Hippocampal formation (tissue), 2 donors: ENCODE results near the gene ELL.
"Not testable (repeated sequence)": the region's sequence is repeated elsewhere in the genome, so short reads cannot be mapped to it uniquely, and the experiment has no call there.

Source experiments
- DNase-seq, 2 donors: peaks; one replicate each; lab custom pipeline; 2025; lab: John Stamatoyannopoulos, UW

Gene ELL

DNA sequence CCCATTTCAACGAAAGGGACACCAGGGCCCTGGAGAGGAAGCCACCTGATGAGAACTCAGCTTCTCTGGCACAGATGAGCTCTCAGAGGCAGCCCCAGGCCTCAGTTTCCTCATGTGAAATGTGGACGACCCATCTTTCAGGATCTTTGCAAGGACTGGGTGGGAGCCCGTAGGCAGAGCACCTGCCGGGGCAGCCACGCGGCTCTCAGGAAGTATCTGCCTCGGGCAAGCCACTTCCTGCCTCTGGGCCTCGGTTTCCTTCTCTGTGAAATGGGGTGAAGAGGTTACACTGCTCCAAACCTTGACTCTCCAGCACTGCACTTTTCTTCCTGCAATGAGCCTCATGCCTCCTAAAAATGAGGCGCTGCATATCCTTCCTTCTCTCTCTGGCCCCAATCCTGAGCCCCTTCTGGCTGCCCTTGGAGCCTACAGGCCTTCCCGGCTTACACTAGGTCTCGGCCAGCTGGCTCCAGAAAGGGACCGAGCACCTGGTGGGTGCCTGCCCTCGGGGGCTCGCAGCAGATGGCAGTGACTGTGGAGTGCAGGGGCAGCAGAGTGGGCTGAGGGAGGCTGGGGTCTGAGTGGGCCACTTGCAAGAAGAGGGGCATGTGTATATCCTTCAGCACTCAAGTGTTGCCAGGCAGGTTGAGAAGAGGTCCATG lies 99.2 kb downstream of the ELL start:
- no peak for DNase-seq

DNA sequence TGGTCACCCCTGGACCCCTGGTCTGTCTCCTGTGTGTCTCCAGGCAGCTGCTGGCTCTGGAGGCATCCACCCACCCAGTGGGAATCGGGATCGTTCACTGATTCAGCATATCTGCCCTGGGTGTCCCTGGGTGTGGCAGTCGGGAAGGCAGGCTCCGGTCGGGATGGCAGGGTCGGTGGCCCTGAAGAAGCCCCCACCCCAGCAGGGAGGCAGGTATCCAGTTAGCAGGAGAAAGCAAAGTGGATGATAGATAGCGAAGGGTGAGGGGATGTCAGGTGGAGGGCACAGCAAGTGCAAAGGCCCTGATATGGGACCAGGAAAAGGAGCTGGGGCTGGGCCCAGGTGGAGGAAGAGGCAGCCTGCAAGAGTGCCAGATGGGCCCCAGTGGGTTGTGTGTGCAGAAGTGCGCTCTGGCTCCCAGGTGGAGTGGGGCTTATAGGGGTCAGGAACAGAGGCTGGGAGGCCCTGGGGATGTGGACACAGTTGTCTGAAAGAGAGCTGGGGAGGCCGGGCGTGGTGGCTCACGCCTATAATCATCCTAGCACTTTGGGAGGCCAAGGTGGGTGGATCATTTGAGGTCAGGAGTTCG lies 100.4 kb downstream of the ELL start:
- no peak for DNase-seq

DNA sequence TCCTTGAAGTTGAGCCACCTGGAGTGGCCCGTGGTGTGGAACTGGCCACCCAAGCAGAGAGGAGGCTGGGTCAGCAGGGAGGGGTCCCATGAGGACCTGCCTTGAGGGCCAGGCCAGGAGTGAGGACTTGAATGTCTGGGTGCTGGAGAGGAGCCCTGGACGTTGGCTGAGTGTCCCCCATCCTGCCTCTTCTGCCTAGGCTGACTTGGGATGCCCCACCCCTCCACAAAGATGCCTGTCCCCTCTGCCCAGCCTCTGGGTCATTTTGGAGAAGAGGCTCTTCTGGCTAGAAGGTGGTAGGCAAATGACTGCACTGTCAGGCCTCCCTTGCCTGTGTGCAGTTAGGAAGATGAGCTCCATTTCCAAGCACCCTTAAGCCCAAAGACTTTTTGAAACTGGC lies 100.9 kb downstream of the ELL start:
- no peak for DNase-seq

DNA sequence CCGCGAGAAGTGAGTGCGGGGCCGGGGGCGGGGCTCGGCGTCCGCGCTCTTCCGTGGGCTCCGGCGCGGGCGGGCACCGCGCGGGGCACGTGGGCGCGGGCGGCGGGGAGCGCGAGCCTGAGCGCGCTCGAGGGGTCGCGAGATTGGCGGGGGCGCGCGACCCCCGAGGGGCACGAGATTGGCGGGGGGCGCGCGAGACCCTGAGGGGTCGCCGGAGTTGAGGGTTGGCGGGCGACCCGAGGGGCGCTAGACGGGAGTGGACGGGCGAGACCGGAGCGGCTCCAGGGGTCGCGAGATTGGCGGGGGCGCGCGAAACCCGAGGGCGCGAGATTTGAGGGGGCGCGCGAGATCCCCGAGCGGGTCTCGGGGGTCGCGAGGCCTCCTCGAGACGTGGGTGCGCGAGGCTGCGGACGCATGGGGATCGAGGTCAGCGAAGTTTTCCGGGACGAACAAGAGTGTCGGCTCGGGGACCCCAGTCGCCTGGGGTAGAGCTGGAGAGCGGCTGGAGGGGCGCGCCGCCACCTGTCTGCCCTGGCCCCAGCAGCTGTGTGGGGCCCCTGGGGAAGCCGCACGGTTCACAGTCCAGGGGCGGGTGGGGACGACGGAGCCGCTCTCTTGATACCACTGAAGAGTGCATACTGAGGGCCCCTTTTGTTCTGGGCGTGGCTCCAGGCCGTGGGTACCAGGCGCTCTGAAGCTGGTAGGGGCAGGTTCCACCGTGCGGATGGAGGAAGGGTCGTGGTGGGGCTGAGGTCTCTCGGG lies 102.0 kb downstream of the ELL start:
- no peak for DNase-seq

DNA sequence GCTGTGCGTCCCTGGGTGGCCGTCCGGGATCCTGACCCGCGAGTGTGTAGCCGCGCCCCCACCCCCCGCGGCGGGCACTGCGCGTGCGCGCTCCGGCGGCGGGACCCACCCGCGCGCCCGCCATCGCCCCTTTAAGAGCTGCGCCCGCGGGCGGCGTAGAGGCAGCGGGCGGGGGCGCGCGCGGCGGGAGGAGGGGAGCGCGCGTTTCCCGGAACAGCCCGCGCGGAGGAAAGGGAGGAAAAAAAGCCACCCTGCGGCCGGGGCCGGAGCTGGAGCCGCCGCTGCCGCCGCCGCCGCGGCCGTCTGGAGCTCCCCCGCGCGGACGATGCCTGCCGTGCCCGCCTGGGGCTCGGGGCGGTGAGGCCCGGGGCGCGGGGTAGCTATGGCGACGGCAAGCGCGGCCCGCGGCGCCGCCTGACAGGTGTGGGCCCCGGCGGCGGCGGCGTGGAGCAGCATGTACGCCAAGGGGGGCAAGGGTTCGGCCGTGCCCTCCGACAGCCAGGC lies 102.6 kb downstream of the ELL start, which contains the start of gene SSBP4:
SSBP4 (plus strand) TSS at position 204 of the 504 bp plus-strand sequence; CDS start at position 455, 251 bp downstream.
- DNase-seq: peak; percentile 44 to 59

DNA sequence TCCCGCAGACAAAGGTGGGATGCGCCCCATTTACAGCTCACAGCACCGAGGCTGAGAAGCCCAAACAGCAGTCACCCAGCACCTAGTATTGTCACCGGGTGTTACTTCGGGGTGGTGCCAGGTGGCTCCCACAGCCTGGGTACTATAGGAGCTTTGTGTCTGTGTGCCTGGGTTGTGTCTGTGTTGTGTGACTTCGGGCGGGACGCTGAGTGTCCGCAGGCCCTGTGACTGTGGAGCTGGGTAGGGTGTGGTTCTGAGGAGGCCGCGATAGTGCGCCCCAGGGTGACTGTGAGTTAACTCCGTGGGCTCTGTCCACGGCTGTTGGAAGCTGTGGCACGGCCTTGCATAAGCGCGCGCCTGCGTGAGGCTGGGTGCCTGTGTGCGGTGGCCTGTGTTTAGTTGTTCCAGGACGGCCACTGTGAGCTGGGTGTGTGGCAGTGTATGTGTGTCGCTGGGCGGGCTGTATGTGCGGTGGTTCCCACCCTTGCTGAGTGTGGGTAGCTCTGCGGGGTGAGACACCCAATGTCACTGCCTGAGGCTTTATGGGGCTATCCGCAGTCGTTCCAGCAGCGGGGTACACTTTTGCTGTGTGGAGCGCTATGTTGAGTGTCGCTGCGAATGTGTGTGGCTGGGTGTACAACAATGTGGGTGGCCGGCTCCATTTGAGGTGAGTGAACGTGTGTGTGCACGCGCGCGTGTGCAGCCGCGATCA lies 103.2 kb downstream of the ELL start:
- no peak for DNase-seq

DNA sequence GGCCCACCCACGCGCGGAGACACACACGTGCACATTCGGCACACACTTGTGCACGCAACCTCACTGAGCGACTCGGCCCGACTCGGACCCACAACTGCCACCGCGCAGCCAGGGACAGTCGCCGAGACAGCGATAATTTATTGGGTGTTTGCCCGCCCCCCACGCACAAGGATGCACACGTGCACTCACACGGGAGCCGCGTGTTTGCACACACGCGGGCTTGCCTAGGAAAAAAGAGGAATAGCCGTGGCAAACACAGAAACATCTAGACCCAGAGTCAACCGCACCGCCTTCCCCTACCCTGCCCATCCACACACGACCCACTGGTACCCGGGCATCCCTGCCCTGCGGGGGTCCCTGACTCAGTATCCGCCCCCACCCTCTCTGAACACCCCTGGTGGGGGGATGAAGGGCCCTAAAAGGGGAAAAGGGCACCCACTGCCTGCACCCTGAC lies 103.8 kb downstream of the ELL start:
- no peak for DNase-seq

DNA sequence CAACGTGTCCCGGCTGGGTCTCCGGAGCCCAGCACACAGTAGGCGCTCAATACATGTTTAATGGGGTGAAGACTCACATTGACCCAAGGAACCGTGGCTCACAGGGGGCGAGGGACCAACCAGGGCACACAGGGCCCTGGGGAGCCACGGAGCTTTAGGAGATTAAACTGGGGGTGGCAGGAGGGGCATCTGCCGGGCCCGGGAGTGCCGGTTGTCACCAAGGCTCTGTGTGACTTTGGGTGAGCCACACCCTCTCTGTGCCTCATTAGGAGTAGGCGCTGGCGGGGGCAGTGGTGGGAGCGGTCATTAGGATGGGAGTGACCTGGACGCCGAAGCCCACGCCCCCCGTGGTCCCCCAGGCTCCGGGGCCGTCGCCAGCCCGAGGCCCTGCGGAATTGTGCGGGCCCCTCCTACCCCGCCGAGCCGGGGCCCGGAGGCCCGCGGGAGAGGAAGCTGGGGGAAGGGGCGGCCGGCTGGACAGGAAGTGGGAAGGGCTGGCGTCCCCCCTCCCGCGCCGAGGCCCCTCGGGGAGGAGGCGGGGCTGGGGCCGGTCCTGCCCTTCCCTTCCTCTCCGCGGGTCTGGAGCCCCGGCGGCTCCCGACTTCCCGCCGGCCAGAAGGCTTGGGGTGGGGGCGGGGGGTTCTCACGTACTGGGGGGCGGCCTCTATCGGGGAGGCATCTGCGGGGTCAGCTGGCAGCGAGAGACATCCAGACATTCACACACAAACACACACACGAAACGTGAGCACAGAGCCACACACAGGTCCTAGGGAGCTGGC lies 104.4 kb downstream of the ELL start:
- peak in 1 of 2 donors; percentile 48 for DNase-seq

DNA sequence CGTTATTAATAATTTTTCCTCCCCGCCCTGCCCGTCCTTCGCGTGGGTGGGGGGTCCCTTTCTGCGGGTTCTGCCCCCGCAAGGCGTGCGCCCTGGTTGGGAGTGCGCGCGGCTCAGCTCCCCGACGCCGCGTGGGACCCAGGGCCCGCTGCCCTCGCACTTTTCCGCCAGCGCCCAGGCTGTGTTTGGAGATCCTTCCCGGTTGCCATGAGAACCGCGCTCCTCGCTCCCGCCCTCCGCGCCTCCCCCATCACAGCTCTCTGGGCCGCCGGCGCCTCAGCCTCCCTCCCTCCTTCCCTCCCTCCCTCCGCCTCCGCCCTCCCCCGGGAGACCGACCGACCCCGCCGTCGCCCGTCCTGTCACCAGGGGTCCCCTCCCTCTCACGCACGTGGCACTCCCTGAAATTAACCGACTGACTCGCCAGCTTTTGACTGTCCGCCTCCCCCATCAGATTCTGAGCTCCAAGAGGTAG lies 105.1 kb downstream of the ELL start:
- peak; percentile 66 to 67 for DNase-seq

DNA sequence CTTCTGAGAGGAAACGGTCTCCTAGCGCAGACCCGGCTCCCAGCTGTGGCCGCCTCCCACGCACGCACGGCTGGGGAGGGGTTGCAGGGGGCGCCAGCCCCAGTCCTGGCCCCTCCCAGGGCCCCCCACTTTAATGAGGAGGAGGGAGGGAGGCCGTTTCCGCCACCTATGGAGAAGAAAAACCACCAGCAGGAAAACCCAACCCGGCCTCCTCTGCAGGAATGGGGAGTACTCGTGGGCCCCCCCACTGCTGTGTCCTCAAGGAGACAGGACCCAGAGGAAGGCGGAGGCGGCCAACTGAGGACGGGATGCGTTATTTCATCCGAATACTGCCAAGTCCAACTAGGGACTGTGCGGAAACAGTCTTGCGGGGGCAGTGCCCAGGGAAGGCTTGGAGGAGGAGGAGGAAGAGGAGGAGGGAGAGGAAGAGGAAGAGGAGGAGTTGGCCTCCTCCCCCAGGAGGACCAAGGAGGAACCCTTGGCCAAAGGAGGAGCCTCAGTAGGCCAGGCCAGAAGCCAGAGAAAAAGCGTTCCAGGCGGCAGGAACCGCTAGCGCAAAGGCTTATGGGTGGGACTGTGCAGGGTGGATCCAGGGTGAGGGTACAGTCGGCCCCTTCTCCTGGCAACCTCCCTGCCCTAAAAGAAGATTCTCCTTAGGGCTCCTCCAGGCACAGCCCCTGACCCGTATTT lies 106.5 kb downstream of the ELL start:
- no peak for DNase-seq

DNA sequence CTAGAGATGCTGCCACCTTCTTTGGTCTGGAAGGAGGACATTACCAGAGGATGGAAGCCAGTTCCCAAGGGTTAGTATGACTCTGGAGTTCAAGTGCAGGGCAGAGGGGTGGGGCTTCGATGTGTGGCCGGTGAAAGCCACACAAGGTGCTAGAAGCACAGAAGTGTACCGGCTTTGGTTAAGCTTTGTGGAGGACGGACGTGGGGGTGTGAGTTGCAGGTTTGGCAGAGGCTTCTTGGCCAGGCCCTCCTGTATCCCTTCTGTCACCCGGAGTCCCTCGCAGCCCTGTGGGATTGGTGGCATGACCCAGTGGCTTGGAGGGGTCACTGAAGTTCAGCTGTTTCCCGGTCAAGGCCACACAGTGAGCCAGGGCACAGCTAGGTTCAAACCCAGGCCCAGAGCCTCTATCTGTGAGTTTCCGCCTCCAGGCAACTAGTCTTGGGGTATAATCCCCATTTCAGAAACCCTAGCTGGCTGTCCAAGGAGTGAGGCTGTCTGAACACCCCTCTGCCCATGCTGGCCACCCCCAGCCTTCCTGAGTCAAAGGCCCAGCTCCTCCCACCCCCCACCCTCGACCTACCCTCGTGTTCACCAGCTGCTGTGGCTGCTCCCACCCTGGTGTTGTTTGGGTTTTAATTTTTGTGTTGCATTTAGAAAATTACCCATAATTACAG lies 107.2 kb downstream of the ELL start:
- no peak for DNase-seq

DNA sequence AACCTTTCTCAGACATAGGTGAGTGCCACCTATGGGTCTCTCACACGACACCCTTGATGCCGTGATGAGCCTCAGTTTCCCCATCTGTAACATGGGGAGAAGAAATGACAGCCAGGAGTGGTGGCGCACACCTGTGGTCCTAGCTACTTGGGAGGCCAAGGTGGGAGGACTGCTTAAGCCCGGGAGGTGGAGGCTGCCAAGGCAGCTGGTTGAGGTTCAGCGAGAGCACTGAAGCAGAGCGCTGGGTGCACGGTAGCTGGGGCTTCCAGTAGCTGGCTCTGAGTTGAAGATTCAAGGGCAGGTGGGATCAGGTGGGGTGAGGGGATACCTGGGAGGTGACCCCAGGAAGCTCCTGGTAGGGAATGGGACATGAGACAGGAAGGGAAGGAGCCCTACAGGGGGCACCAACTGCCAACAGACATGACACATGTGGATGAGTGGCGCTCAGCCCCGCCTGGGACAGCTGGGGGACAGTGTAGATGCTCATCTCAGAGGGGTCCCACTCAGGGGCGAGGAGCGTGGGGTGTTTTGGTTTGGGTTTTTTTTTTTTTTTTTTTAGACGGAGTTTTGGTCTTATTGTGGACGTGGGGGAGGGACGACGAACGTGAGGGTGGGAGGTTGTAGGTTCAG lies 109.1 kb downstream of the ELL start:
- no peak for DNase-seq

DNA sequence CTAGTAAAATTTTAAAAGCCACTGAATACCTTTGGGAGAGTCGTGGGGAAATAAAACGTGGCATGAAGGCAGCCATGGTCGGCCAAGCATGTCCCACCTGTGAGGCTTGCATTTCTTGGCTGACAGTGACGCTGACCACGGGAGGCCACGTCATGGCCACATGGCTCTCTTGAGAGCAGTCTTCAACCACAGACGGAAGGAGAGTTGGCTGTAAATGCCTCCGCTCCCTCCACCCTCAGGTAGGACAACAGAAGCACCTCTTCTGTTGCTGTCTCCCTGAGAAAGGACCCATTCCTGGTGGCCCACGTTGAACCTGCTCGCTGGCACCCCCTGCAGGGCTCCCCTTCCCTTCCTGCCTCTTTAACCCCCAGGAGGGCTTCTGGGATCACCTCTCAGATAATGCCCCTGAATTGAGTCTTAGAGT lies 113.8 kb downstream of the ELL start:
- no peak for DNase-seq

DNA sequence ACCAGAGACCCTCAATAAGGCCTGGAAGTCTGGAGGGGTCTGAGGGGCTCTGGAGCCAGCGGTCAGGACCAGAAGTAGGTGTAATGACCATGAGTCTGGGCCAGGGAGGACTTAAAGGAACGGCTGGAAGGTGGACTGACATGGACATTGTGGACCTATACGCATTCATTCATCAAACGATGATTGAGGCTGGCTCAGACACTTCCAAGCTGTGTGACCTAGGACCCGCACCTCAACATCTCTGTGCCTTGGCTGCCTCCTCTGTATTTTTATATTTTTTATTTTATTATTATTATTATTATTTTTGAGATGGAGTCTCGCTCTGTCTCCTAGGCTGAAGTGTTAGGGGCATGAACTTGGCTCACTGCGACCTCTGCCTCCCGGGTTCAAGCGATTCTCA lies 115.1 kb downstream of the ELL start:
- no peak for DNase-seq

DNA sequence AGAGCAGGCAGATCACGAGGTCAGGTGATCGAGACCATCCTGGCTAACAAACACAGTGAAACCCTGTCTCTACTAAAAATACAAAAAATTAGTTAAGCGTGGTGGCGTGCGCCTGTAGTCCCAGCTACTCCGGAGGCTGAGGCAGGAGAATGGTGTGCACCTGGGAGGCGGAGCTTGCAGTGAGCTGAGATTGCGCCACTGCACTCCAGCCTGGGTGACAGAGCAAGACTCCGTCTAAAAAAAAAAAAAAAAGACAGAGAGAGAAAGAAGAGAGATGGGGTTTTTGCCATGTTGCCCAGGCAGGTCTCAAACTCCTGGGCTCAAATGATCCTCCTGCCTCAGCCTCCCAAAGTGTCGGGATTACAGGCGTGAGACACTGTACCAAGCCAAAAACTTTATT lies 116.1 kb downstream of the ELL start:
- DNase-seq: not testable (repeated sequence)

DNA sequence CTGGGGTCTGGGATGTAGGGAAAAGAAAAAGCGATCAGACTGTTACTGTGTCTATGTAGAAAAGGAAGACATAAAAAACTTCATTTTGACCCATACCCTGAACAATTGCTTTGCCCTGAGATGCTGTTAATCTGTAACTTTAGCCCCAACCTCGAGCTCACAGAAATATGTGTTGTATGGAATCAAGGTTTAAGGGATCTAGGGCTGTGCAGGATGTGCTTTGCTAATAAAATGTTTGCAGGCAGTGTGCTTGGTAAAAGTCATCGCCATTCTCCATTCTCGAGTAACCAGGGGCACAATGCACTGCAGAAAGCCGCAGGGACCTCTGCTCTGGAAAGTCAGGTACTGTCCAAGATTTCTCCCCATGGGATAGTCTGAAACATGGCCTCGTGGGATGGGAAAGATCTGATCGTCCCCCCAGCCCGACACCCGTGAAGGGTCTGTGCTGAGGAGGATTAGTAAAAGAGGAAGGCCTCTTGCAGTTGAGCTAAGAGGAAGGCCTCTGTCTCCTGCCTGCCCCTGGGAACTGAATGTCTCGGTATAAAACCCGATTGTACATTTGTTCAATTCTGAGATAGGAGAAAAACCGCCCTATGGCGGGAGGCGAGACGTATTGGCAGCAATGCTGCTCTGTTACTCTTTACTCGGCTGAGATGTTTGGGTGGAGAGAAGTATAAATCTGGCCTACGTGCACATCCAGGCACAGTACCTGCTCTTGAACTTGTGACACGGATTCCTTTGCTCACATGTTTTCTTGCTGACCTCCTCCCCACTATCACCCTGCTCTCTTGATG lies 119.2 kb downstream of the ELL start:
- not testable (repeated sequence) for DNase-seq

DNA sequence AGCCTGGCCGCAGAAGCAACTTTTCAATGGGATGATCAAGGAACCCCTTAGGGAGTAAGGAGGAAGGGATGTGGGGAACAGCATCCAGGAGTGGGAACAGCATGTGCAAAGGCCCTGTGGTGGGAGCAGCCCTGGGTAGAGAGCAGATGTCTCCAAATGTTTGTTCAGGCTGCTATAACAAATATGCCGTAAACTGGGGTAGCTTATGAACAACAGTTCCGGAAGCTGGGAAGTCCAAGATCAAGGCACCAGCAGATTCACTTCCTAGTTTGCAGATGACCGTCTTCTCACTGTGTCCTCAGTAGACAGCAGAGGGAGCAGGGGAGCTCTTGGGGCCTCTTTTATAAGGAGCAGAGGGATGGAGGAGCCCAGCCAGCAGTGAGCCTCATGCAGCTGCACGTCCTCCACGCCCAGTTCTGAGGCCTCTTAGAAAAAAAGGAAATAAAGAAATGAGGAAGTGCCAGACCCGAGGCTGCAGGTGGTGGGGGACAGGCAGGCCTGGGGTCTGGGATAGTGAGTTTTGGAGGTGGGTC lies 120.2 kb downstream of the ELL start:
- peak; percentile 29 to 37 for DNase-seq

DNA sequence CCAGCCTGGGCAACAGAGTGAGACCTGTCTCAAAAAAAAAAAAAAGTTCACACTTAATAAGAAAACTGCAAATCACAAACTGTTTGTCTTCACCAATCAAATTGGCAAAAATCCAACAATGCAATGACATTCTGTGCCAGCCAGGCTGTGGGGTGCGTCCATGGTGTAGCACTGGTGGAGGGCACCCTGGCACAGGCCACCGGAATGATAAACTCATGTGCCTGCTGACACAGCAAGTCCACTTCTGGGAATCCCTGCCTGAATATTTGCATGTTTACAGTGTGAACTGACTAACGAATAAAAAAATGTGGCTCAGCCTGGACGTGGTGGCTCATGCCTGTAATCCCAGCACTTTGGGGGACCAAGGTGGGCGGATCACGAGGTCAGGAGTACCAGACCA lies 122.9 kb downstream of the ELL start:
- DNase-seq: no peak
